HL-60/S4 treated with retinoic acid at 250 ng/mL for 4 days and 3 days (cell line): Measurements from ENCODE around the gene NT5DC1.

Experiments used
- in situ Hi-C: fragments of 300-500 bp; cut with MboI; formaldehyde crosslinking; loops from 2 replicates; pipeline ENCODE4 v1.7.0; 2022; ENCODE audit warnings: low sequenced_read_pairs

NT5DC1 gene

GRCh38 chr6:116229287-116229913, 128.7 kb downstream of the NT5DC1 start:
- in situ Hi-C loops = no loop called here

- in situ Hi-C loops = no loop called here
Observed at GRCh38 chr6:116234689-116235088, 134.0 kb downstream of the NT5DC1 start.

- in situ Hi-C loops = no loop called here
Observed at GRCh38 chr6:116238083-116238482, 137.4 kb downstream of the NT5DC1 start.

- in situ Hi-C loops = no loop called here
Observed at GRCh38 chr6:116239256-116239655, 138.6 kb downstream of the NT5DC1 start.

- in situ Hi-C loops = no loop called here
Observed at GRCh38 chr6:116239856-116240255, 139.2 kb downstream of the NT5DC1 start.

GRCh38 chr6:116244284-116244683, 143.6 kb downstream of the NT5DC1 start:
- in situ Hi-C loops = no loop called here

GRCh38 chr6:116246089-116246488, 145.4 kb downstream of the NT5DC1 start:
- in situ Hi-C loops = no loop called here

- in situ Hi-C loops = no loop called here
Observed at GRCh38 chr6:116247285-116247684, 146.6 kb downstream of the NT5DC1 start.

GRCh38 chr6:116248577-116248976, 147.9 kb downstream of the NT5DC1 start:
- in situ Hi-C loops = no loop called here

GRCh38 chr6:116251568-116252384, 151.1 kb downstream of the NT5DC1 start:
- in situ Hi-C loops = no loop called here

- in situ Hi-C loops = no loop called here
Observed at GRCh38 chr6:116253188-116253504, 152.5 kb downstream of the NT5DC1 start.

- in situ Hi-C loops = no loop called here
Observed at GRCh38 chr6:116253505-116254296, 153.0 kb downstream of the NT5DC1 start, which contains the start of gene TSPYL4. TSPYL4 (minus strand) TSS chr6:116254075; CDS start chr6:116254008, 67 bp downstream.

GRCh38 chr6:116254297-116255056, 153.8 kb downstream of the NT5DC1 start:
- in situ Hi-C loops = no loop called here

- in situ Hi-C loops = no loop called here
Observed at GRCh38 chr6:116255246-116255800, 154.7 kb downstream of the NT5DC1 start.

- in situ Hi-C loops = no loop called here
Observed at GRCh38 chr6:116256694-116257093, 156.0 kb downstream of the NT5DC1 start.

GRCh38 chr6:116258520-116258919, 157.9 kb downstream of the NT5DC1 start:
- in situ Hi-C loops = no loop called here

GRCh38 chr6:116263353-116263752, 162.7 kb downstream of the NT5DC1 start:
- in situ Hi-C loops = no loop called here

GRCh38 chr6:116265041-116265829, 164.6 kb downstream of the NT5DC1 start:
- in situ Hi-C loops = no loop called here

GRCh38 chr6:116266803-116267202, 166.2 kb downstream of the NT5DC1 start:
- in situ Hi-C loops = no loop called here
